Liver (tissue), 9 donors: Measurements from ENCODE around the gene EOLA1. TPM values are rescaled to one million over a fixed set of nuclear protein-coding genes. Genes with fewer than 3 reads are reported as not detected.
"Not testable (repeated sequence)": the region's sequence is repeated elsewhere in the genome, so short reads cannot be mapped to it uniquely, and the experiment has no call there.

ENCODE experiments used
- DNase-seq: peaks from one replicate; pipeline ENCODE4 v3.0.0-alpha.2; 2017; ENCODE audit warnings: low spot score
- H3K27ac ChIP-seq, 2 donors: one replicate each; pipeline ENCODE4 v1.7.0; 2013; ENCODE audit warnings: inconsistent platforms in 2 of 2, low read length in 2 of 2, control low read depth in 1 of 2, low read depth in 1 of 2, mild to moderate bottlenecking in 1 of 2
- H3K27me3 ChIP-seq, 4 donors: one replicate each; pipeline versions ENCODE4 v1.6.1 to v1.7.0; 2013; ENCODE audit warnings: low read length in 3 of 4, inconsistent platforms in 1 of 4, mild to moderate bottlenecking in 1 of 4, moderate library complexity in 1 of 4; ENCODE audit not compliant: control insufficient read depth in 4 of 4, insufficient read depth in 4 of 4
- H3K36me3 ChIP-seq, 4 donors: one replicate each; pipeline versions ENCODE4 v1.6.1 to v1.7.0; 2013; ENCODE audit warnings: low read length in 3 of 4, mild to moderate bottlenecking in 3 of 4, low read depth in 1 of 4, moderate library complexity in 1 of 4; ENCODE audit not compliant: control insufficient read depth in 4 of 4, insufficient read depth in 3 of 4
- H3K4me1 ChIP-seq, 4 donors: one replicate each; pipeline versions ENCODE4 v1.6.1 to v1.7.0; 2013; ENCODE audit warnings: low read length in 3 of 4, mild to moderate bottlenecking in 3 of 4, moderate library complexity in 1 of 4; ENCODE audit not compliant: control insufficient read depth in 4 of 4, insufficient read depth in 4 of 4
- H3K4me3 ChIP-seq, 3 donors: one replicate each; pipeline versions ENCODE4 v1.6.1 to v1.7.0; 2013; ENCODE audit warnings: low read length in 3 of 3, control low read depth in 1 of 3, low read depth in 1 of 3, mild to moderate bottlenecking in 1 of 3
- H3K9ac ChIP-seq, 2 donors: one replicate each; pipeline ENCODE4 v1.7.0; 2013; ENCODE audit warnings: low read length in 2 of 2, mild to moderate bottlenecking in 2 of 2, moderate library complexity in 2 of 2, control low read depth in 1 of 2, low read depth in 1 of 2
- H3K9me3 ChIP-seq, 4 donors: one replicate each; pipeline versions ENCODE4 v1.6.1 to v1.7.0; 2013; ENCODE audit warnings: low read length in 3 of 4; ENCODE audit not compliant: control insufficient read depth in 4 of 4
- EGR1 ChIP-seq, 2 donors: IDR thresholded peaks; 2 replicates each; pipeline ENCODE4 v1.6.1; 2016 to 2018; ENCODE audit warnings: antibody characterized with exemption in 2 of 2, low read depth in 2 of 2
- HNF4A ChIP-seq, 2 donors: conservative IDR thresholded peaks; 2 replicates each; pipeline ENCODE4 v1.6.1; 2016; ENCODE audit warnings: antibody characterized with exemption in 2 of 2, mild to moderate bottlenecking in 2 of 2
- JUND ChIP-seq, 2 donors: IDR thresholded peaks; 2 replicates each; pipeline ENCODE4 v1.6.1; 2016; ENCODE audit warnings: antibody characterized with exemption in 2 of 2
- NR2F2 ChIP-seq: IDR thresholded peaks from 2 replicates; pipeline ENCODE4 v1.6.1; 2016; ENCODE audit warnings: antibody characterized with exemption
- TAF1 ChIP-seq: conservative IDR thresholded peaks from 2 replicates; pipeline ENCODE4 v1.6.1; 2016; ENCODE audit warnings: antibody characterized with exemption, mild to moderate bottlenecking
- YY1 ChIP-seq: IDR thresholded peaks from 2 replicates; pipeline ENCODE4 v1.6.1; 2016; ENCODE audit warnings: antibody characterized with exemption, mild to moderate bottlenecking
- WGBS: extraction: QIAGEN DNeasy Blood & Tissue Kit; methylation state at CpG from one replicate; pipeline ENCODE4 v1.1.7; 2013; 5-methylcytosine and 5-hydroxymethylcytosine counted together
- polyA plus RNA-seq, 2 donors: library from polyadenylated mRNA; stranded (reverse) in 1 of 2; unstranded in 1 of 2; fragments of 200-250 nt in 1 of 2; fragments of >200 nt in 1 of 2; fragmentation: Nextera tagmentation in 1 of 2; extraction: Ambion mirVana in 1 of 2; gene quantifications; one replicate each; pipeline versions ENCODE4 v1.2.1 to v1.2.3, GENCODE V29; 2013 to 2015
- total RNA-seq, 2 donors: library from RNA; depleted of rRNA; stranded (reverse); fragments of >200 nt; gene quantifications; one replicate each; pipeline ENCODE4 v1.2.3, GENCODE V29; 2014
- donor health status: healthy.
- donor health status: healthy.
- donor health status: healthy.
- donor health status: healthy.
- donor health status: healthy.

EOLA1 gene
- total and polyA plus RNA-seq, 4 donors = 7.5 to 17.2 (median 11.2) TPM

DNA sequence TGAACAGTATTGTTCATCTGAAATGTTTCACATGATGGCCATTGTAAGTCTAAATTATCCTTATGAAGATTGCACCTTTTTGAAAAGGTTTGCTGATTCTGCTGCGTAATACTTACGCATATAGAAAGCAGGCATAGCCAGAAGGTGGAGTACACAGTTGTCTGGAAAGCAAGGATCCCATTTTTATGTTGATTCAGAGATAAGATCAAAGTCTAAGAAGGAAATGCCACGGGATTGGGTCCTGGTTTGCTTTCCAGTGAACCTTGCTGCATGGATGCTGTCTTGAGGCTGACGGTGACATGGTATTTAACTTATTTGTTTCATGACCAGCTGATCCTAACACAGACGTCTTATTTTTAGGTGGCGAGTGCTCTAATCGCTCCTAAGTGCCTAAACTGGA is 31.0 kb downstream of the EOLA1 start:
- no peak for TF ChIP-seq EGR1 (IDR thresholded peaks at IDR 0.05; ENCODE audit: low read depth in 2 of 2)

GRCh38 chrX:149572743-149573142 is 31.9 kb downstream of the EOLA1 start:
- H3K27me3 ChIP-seq = no peaks in the 10 kb centered on the region
- no peaks in the 10 kb centered on the region for H3K9me3 ChIP-seq
- no peak for DNase-seq
- 49% methylated on average over 1 of the region's 1 CpG for WGBS
- H3K27ac ChIP-seq = no peak overlapping the region
- no peak overlapping the region for H3K9ac ChIP-seq
- no peaks in the 10 kb centered on the region for H3K36me3 ChIP-seq
- TF ChIP-seq NR2F2 (no peak), TAF1 (no peak), YY1 (no peak), JUND (IDR thresholded peaks at IDR 0.05) (no peak), HNF4A (conservative IDR thresholded peaks at IDR 0.05) (no peak)
- H3K4me3 ChIP-seq = no peak overlapping the region
- no peaks in the 10 kb centered on the region for H3K4me1 ChIP-seq

More for the DNA sequence above, 31.0 kb downstream of the EOLA1 start:
- no peak overlapping the region for H3K9ac ChIP-seq
- no peak for DNase-seq
- no peaks in the 10 kb centered on the region for H3K27me3 ChIP-seq
- no peaks in the 10 kb centered on the region for H3K9me3 ChIP-seq
- H3K4me3 ChIP-seq = no peak overlapping the region
- H3K36me3 ChIP-seq = no peaks in the 10 kb centered on the region
- no peak overlapping the region for H3K27ac ChIP-seq
- no peaks in the 10 kb centered on the region for H3K4me1 ChIP-seq
- 69% methylated on average over 7 of the region's 7 CpGs for WGBS

GRCh38 chrX:149573456-149573855 is 32.6 kb downstream of the EOLA1 start:
- H3K36me3 ChIP-seq, H3K9me3 ChIP-seq, DNase-seq, H3K27ac ChIP-seq, H3K4me3 ChIP-seq, H3K9ac ChIP-seq, H3K4me1 ChIP-seq, H3K27me3 ChIP-seq: not testable (repeated sequence)
- WGBS = no CpG with 5 or more reads among the region's 1 CpG

- not testable (repeated sequence) for H3K4me1 ChIP-seq, H3K4me3 ChIP-seq, H3K9ac ChIP-seq, DNase-seq, H3K36me3 ChIP-seq, H3K27me3 ChIP-seq, H3K9me3 ChIP-seq, H3K27ac ChIP-seq
- WGBS = over 99% methylated on average over 6 of the region's 17 CpGs
These were observed 44.8 kb downstream of the EOLA1 start for GRCh38 chrX:149585631-149586030.

DNA sequence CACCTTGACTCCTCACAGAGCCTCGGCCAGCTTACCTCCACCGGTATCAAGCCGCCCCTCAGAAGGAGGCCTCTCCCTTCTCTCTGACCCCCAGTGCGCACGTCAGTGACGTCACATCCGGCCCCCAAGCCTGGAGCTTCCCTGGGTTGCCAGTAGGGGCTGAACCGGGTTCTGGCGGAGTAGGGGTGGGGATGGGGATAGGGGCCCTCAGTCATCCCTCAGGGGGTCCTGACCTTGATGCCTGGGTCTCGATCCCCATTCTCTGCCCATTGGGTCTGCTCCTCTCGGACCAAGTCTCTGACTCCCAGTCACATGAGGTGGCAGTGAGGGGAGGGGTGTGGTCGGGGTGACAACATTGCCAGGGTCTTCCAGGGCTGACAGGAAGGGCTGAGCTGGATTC is 46.5 kb downstream of the EOLA1 start, which contains the start of gene MAGEA9B:
MAGEA9B (minus strand) TSS at position 101 of the 400 bp plus-strand sequence. CDS start 4,280 bp downstream, outside the sequence.
- not testable (repeated sequence) for H3K4me1 ChIP-seq, H3K4me3 ChIP-seq, H3K36me3 ChIP-seq, H3K27me3 ChIP-seq, DNase-seq, H3K9ac ChIP-seq, H3K27ac ChIP-seq, H3K9me3 ChIP-seq
- no CpG with 5 or more reads among the region's 12 CpGs for WGBS

DNA sequence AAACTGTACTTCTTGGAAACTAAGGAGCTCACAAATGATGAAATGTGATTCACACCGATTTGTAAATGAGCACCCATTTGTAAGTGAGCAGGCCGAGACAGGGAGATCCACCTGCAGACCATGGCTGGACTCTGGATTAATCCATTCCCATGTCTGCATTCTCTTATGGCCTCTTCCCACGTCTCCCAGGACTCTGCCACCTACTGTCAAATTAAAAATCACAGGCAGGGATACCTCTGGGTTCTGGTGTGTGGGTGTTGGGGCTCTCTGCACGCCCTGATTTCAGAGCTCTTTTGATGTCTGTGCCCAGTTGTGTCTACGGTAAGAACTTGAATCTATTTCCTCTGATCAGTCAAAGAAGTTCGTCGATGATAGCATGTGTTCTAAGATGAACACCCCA is 50.2 kb downstream of the EOLA1 start:
- DNase-seq, H3K9me3 ChIP-seq, H3K4me1 ChIP-seq, H3K36me3 ChIP-seq, H3K9ac ChIP-seq, H3K27me3 ChIP-seq, H3K4me3 ChIP-seq, H3K27ac ChIP-seq: not testable (repeated sequence)
- WGBS = no CpG with 5 or more reads among the region's 7 CpGs

GRCh38 chrX:149595214-149595613 is 54.4 kb downstream of the EOLA1 start, which contains the start of gene HSFX2:
HSFX2 (minus strand) TSS chrX:149595314; CDS start chrX:149594700, 614 bp downstream.
- not testable (repeated sequence) for H3K27me3 ChIP-seq, H3K4me3 ChIP-seq, H3K36me3 ChIP-seq, H3K9ac ChIP-seq, DNase-seq, H3K9me3 ChIP-seq, H3K27ac ChIP-seq, H3K4me1 ChIP-seq
- no CpG with 5 or more reads among the region's 17 CpGs for WGBS

DNA sequence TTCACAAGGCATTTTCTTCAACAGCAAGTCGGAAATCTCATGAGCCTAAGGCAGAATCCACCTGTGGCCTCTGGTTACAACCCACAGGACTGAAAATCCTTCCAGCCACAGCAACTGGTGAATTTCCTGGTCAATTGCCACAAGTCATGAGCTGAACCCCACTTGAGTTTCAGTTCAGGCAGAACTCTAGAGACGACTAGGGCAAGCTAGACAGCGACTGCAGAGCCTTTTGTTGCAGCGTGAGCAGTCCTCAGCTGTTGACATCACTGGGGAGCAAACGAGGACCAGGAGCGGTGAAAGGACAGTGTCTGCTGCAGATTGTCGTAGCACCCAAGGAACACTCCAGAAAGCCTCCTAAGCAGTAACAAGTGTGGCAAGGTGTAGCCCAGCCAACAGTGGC is 55.1 kb downstream of the EOLA1 start:
- not testable (repeated sequence) for H3K27ac ChIP-seq, DNase-seq, H3K9me3 ChIP-seq, H3K4me3 ChIP-seq, H3K9ac ChIP-seq, H3K27me3 ChIP-seq, H3K36me3 ChIP-seq, H3K4me1 ChIP-seq
- no CpG with 5 or more reads among the region's 7 CpGs for WGBS
